ENCODE data around the gene CASKIN2. TPM values are rescaled to one million over a fixed set of nuclear protein-coding genes. Genes with fewer than 3 reads are reported as not detected.
"Not testable (repeated sequence)": the region's sequence is repeated elsewhere in the genome, so short reads cannot be mapped to it uniquely, and the experiment has no call there.

Gene CASKIN2
- total and polyA plus RNA-seq, 10 of the 15 experiments (the other 5 are each of a cell fraction or from before 2014, with no cell fraction given) = 0.02 to 2.7 (median 0.44) TPM; not detected in 1

DNA sequence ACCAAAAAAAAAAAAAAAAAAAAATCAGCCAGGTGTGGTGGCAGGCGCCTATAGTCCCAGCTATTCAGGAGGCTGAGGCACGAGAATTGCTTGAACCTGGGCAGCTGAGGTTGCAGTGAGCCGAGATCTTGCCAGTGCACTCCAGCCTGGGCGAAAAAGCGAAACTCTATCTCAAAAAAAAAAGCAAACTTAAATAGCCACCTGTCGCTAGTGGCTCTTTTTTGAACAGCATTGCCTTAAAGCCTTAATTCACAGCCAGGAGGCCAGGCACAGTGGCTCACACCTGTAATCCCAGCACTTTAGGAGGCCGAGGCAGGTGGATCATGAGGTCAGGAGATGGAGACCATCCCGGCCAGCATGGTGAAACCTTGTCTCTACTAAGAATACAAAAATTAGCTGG lies 5.1 kb upstream of the CASKIN2 start:
- H2AFZ ChIP-seq (ENCODE audit: control insufficient read depth, low read depth, low read length); H3K27me3 ChIP-seq (replicated peaks in 1 of 2; ENCODE audit: control insufficient read depth in 2 of 2, insufficient read depth in 2 of 2, low read length in 1 of 2); H3K9ac ChIP-seq (ENCODE audit: control insufficient read depth, insufficient read depth, low read length); H3K4me3 ChIP-seq; BruUV-seq (replicated peaks); H4K20me1 ChIP-seq (ENCODE audit: control insufficient read depth, insufficient read depth); DNase-seq (ENCODE audit: low read depth, low spot score); ATAC-seq; intact Hi-C loops (cut with micrococcal nuclease; ENCODE audit: unreplicated experiment); H3K36me3 ChIP-seq (ENCODE audit: control insufficient read depth in 2 of 2, insufficient read depth in 2 of 2, low read length in 1 of 2); SMC1A ChIA-PET (ENCODE audit: uncharacterized antibody, unreplicated experiment); H3K27ac ChIP-seq (ENCODE audit: control insufficient read depth, insufficient read depth); H3K9me3 ChIP-seq (replicated peaks; ENCODE audit: control insufficient read depth, insufficient read depth, low read length); H3K4me2 ChIP-seq (ENCODE audit: control insufficient read depth, insufficient read depth); in situ Hi-C loops (cut with MboI); FAIRE-seq: not testable (repeated sequence)
- WGBS (ENCODE audit: insufficient coverage, insufficient replicate concordance, low lambda C conversion rate, missing lambda C conversion rate) = 98% methylated on average over 7 of the region's 8 CpGs
- Histone ChIP-seq H3K4me1 (ENCODE audit: control insufficient read depth, insufficient read depth, low read length) (peaks cover 20% of the 10 kb centered on the region), H3K79me2 (ENCODE audit: control insufficient read depth, insufficient read depth, low read length) (peaks cover 14% of the 10 kb centered on the region)
- ChIA-PET RAD21 (ENCODE audit: unreplicated experiment) (interaction anchor here (1.2 kb wide), 1 partner anchor 231 kb away, joined by 4 read pairs; the partner anchor contains the start of gene SLC25A19), CTCF (interaction anchor here (0.6 kb wide), 1 partner anchor 38 kb away, joined by 3 read pairs; no protein-coding TSS in a partner anchor), POLR2A (interaction anchor here (0.6 kb wide), 2 partner anchors 91 to 241 kb away, joined by 3 to 7 read pairs; no protein-coding TSS in a partner anchor)

DNA sequence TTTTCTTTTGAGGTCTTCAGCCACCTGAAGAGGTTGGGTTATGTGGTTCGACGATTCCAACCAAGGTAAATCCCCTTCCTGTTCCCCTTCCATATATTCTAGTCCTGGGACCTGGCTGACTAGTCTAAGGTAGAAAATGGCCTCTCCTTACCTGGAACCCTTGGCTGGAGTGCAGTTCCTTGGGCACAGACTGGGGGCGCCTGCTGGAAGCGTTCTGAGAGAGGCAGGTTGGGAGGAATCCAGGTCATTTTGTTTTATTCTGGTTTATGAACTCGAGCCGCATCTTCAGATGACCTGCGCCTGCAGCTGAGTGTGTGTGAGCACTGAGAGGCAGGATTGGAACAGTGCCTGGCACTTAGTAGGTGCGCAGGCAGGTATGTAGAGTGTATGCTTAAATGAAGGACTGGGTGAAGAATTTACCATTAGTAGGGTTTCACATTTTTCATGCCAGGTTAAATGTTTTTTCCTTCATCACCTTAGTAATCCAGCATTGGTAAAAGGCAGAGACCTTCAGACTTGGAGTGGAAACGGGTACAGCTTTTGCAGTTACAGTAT lies 3.7 kb upstream of the CASKIN2 start:
- Histone ChIP-seq H3K79me2 (ENCODE audit: control insufficient read depth, insufficient read depth, low read length) (peaks cover 14% of the 10 kb centered on the region), H3K27me3 (replicated peaks in 1 of 2; ENCODE audit: control insufficient read depth in 2 of 2, insufficient read depth in 2 of 2, low read length in 1 of 2) (no peaks in the 10 kb centered on the region), H3K36me3 (ENCODE audit: control insufficient read depth in 2 of 2, insufficient read depth in 2 of 2, low read length in 1 of 2) (peaks cover 0 to 2% of the 10 kb centered on the region in 2 experiments; a peak in 3 of 4 replicates), H3K9ac (ENCODE audit: control insufficient read depth, insufficient read depth, low read length) (no peak overlapping the region), H3K4me2 (ENCODE audit: control insufficient read depth, insufficient read depth) (peak overlapping the region; percentile 64; the same call in 1 of the 2 replicates), H3K9me3 (replicated peaks; ENCODE audit: control insufficient read depth, insufficient read depth, low read length) (no peaks in the 10 kb centered on the region), H3K4me1 (ENCODE audit: control insufficient read depth, insufficient read depth, low read length) (peaks cover 20% of the 10 kb centered on the region), H3K4me3 (no peak overlapping the region), H3K27ac (ENCODE audit: control insufficient read depth, insufficient read depth) (peak overlapping the region; percentile 62), H4K20me1 (ENCODE audit: control insufficient read depth, insufficient read depth) (no peaks in the 10 kb centered on the region), H2AFZ (ENCODE audit: control insufficient read depth, low read depth, low read length) (no peak overlapping the region)
- SMC1A ChIA-PET (ENCODE audit: uncharacterized antibody, unreplicated experiment) = interaction anchor here (0.8 to 1.8 kb wide), 3 partner anchors 55 to 230 kb away, joined by 4 read pairs; partner anchors contain the start of gene SLC25A19
- FAIRE-seq (no peak), DNase-seq (ENCODE audit: low read depth, low spot score) (no peak), ATAC-seq (no peak)
- 90% methylated on average over 9 of the region's 9 CpGs for WGBS (ENCODE audit: insufficient coverage, insufficient replicate concordance, low lambda C conversion rate, missing lambda C conversion rate)
- TF ChIP-seq DPF2 (IDR thresholded peaks at IDR 0.05) (0 out of 2 replicates have a peak, but pooled peaks have one; percentile 23), ESRRA (IDR thresholded peaks at IDR 0.05; ENCODE audit: low read length) (no peak)
- CTCF ChIA-PET = interaction anchor here (0.6 to 1.8 kb wide), 5 partner anchors 9 to 72 kb away, joined by 3 to 7 read pairs (median 3); no protein-coding TSS in a partner anchor
- BruUV-seq (replicated peaks) = no TSS peak
- POLR2A ChIA-PET = interaction anchor here (1.4 kb wide), 1 partner anchor 123 kb away, joined by 4 read pairs; no protein-coding TSS in a partner anchor
- RAD21 ChIA-PET (ENCODE audit: unreplicated experiment) = interaction anchor here (1.2 kb wide), 1 partner anchor 230 kb away, joined by 4 read pairs; the partner anchor contains the start of gene SLC25A19
- intact Hi-C loops (cut with micrococcal nuclease; ENCODE audit: unreplicated experiment) (loop anchor here (10.0 kb wide), 1 partner anchor 254 kb away; the partner anchor contains the start of genes GGA3 and MRPS7), in situ Hi-C loops (cut with MboI) (no loop called here)

All from GM12878 (cell line).